ENCODE measurements around the gene RMND1.
"Not testable (repeated sequence)": the region's sequence is repeated elsewhere in the genome, so short reads cannot be mapped to it uniquely, and the experiment has no call there.

Gene RMND1

GRCh38 chr6:151370509-151371078, 81.3 kb downstream of the RMND1 start:
- TF ChIP-seq CTCF (IDR thresholded peaks at IDR 0.05; ENCODE audit: control insufficient read depth, extremely low read depth, insufficient read depth) = peak; percentile 34
- no peak for DNase-seq (ENCODE audit: low read depth)
- H3K4me3 ChIP-seq (ENCODE audit: low read depth, low read length) = no peak overlapping the region

GRCh38 chr6:151365233-151365632, 86.7 kb downstream of the RMND1 start:
- no peak for TF ChIP-seq CTCF (IDR thresholded peaks at IDR 0.05; ENCODE audit: control insufficient read depth, extremely low read depth, insufficient read depth)
- no peak overlapping the region for H3K4me3 ChIP-seq (ENCODE audit: low read depth, low read length)
- DNase-seq (ENCODE audit: low read depth) = no peak

- no peak for TF ChIP-seq CTCF (IDR thresholded peaks at IDR 0.05; ENCODE audit: control insufficient read depth, extremely low read depth, insufficient read depth)
- DNase-seq (ENCODE audit: low read depth) = no peak
- no peak overlapping the region for H3K4me3 ChIP-seq (ENCODE audit: low read depth, low read length)
These were observed 92.4 kb downstream of the RMND1 start for GRCh38 chr6:151359486-151359885.

GRCh38 chr6:151358475-151358874, 93.5 kb downstream of the RMND1 start:
- no peak for TF ChIP-seq CTCF (IDR thresholded peaks at IDR 0.05; ENCODE audit: control insufficient read depth, extremely low read depth, insufficient read depth)
- H3K4me3 ChIP-seq (ENCODE audit: low read depth, low read length) = no peak overlapping the region
- DNase-seq (ENCODE audit: low read depth) = no peak

GRCh38 chr6:151357758-151358436, 94.0 kb downstream of the RMND1 start:
- H3K4me3 ChIP-seq (ENCODE audit: low read depth, low read length) = no peak overlapping the region
- no peak for TF ChIP-seq CTCF (IDR thresholded peaks at IDR 0.05; ENCODE audit: control insufficient read depth, extremely low read depth, insufficient read depth)
- DNase-seq (ENCODE audit: low read depth) = peak; percentile 35

- not testable (repeated sequence) for H3K4me3 ChIP-seq (ENCODE audit: low read depth, low read length); DNase-seq (ENCODE audit: low read depth)
These were observed 94.9 kb downstream of the RMND1 start for GRCh38 chr6:151356983-151357382.
